ENCODE data around the gene MTX1. TPM values are rescaled to one million over a fixed set of nuclear protein-coding genes. Genes with fewer than 3 reads are reported as not detected.
A peak's percentile ranks its signal among the peaks of the same experiment; 100 is the strongest.

MTX1 gene
- total and polyA plus RNA-seq, 9 of the 15 experiments (the other 6 are each of a cell fraction or from before 2014, with no cell fraction given), result 29.1 to 98.4 (median 66.9) TPM

DNA sequence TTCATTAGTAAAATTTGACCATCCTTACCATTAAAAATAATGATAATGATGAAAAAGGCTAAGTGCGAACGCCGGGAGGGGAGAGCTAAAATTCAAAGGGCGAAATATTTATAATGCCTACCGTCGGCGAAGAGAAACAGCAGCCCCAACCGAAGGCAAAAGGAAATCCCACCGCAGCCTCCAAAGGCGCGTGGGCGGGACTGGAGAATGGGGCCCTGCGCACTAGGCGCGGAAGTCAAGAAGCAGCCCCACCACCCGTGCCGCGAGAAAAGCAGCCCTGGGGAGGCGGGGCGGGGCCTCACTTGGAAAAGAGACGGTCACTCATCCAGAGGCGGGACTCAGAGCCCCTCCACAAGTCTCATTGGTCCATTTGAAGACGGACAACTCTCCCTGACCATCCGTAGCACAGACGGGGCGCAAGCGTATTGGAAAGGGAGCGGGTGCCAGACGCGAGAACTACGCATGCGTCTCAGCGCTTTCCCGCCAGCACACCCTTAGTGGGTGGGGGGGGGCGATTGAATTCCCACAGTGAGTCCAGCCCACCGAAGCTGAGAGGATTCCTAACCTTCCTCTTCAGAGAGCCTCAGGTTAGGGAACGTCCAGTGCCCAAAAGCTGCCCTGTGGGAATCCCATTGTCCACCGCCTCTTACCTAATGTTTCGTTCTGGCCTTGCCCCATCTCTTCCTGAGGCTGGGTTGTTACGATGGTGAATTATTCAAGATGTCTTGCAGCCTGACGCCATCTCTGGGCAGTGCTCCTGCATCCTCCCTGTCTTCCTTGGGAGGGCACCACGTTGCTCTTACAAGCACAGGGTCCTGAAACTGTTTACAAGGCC lies 19.0 kb downstream of the MTX1 start (continued):
- TF ChIP-seq, protein P1, sequence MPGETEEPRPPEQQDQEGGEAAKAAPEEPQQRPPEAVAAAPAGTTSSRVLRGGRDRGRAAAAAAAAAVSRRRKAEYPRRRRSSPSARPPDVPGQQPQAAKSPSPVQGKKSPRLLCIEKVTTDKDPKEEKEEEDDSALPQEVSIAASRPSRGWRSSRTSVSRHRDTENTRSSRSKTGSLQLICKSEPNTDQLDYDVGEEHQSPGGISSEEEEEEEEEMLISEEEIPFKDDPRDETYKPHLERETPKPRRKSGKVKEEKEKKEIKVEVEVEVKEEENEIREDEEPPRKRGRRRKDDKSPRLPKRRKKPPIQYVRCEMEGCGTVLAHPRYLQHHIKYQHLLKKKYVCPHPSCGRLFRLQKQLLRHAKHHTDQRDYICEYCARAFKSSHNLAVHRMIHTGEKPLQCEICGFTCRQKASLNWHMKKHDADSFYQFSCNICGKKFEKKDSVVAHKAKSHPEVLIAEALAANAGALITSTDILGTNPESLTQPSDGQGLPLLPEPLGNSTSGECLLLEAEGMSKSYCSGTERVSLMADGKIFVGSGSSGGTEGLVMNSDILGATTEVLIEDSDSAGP (CRISPR knock-in tag; IDR thresholded peaks at IDR 0.05), result peak; percentile 39; the same call in 1 of the 2 replicates
- TF ChIP-seq ZNF551 (CRISPR knock-in tag; IDR thresholded peaks at IDR 0.05) (0 out of 2 replicates have a peak, but pooled peaks have one; percentile 29), PRMT5 (CRISPR knock-in tag; IDR thresholded peaks at IDR 0.05) (no peak), MYNN (IDR thresholded peaks at IDR 0.05) (no peak), MYNN (CRISPR knock-in tag; IDR thresholded peaks at IDR 0.05) (no peak), HMBOX1 (IDR thresholded peaks at IDR 0.05) (no peak; the same call in 1 of the 2 replicates), ZNF444 (CRISPR knock-in tag; IDR thresholded peaks at IDR 0.05) (no peak), FOXM1 (IDR thresholded peaks at IDR 0.05; ENCODE audit: low read depth) (no peak), FOXM1 (CRISPR knock-in tag; IDR thresholded peaks at IDR 0.05; ENCODE audit: low read depth) (no peak), ZNF41 (CRISPR knock-in tag; conservative IDR thresholded peaks at IDR 0.05) (no peak), MLLT1 (IDR thresholded peaks at IDR 0.05) (no peak), POLR3A (IDR thresholded peaks at IDR 0.05; ENCODE audit: borderline replicate concordance, extremely low read depth, insufficient read depth, insufficient read length) (no peak), ZNF253 (CRISPR knock-in tag; conservative IDR thresholded peaks at IDR 0.05) (no peak), ELF1 (tag; IDR thresholded peaks at IDR 0.05) (peak; percentile 48; the same call in 1 of the 2 replicates), KLF16 (IDR thresholded peaks at IDR 0.05) (no peak), PTTG1 (tag; IDR thresholded peaks at IDR 0.05; ENCODE audit: low read depth) (no peak), ZFP36 (IDR thresholded peaks at IDR 0.05; ENCODE audit: low read depth, low read length, partially characterized antibody) (no peak), GTF2E2 (tag; IDR thresholded peaks at IDR 0.05) (peak; percentile 97), HDAC6 (IDR thresholded peaks at IDR 0.05; ENCODE audit: low read depth, low read length) (no peak), DNMT1 (IDR thresholded peaks at IDR 0.05) (no peak), FOXK1 (CRISPR knock-in tag; IDR thresholded peaks at IDR 0.05; ENCODE audit: borderline replicate concordance) (no peak), TRIM28 (IDR thresholded peaks at IDR 0.05) (0 out of 2 replicates have a peak, but pooled peaks have one; percentile 18)
- TF ChIP-seq, protein P2, sequence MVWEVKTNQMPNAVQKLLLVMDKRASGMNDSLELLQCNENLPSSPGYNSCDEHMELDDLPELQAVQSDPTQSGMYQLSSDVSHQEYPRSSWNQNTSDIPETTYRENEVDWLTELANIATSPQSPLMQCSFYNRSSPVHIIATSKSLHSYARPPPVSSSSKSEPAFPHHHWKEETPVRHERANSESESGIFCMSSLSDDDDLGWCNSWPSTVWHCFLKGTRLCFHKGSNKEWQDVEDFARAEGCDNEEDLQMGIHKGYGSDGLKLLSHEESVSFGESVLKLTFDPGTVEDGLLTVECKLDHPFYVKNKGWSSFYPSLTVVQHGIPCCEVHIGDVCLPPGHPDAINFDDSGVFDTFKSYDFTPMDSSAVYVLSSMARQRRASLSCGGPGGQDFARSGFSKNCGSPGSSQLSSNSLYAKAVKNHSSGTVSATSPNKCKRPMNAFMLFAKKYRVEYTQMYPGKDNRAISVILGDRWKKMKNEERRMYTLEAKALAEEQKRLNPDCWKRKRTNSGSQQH (CRISPR knock-in tag; IDR thresholded peaks at IDR 0.05), result 0 out of 2 replicates have a peak, but pooled peaks have one; percentile 58
- TF ChIP-seq, protein P3, sequence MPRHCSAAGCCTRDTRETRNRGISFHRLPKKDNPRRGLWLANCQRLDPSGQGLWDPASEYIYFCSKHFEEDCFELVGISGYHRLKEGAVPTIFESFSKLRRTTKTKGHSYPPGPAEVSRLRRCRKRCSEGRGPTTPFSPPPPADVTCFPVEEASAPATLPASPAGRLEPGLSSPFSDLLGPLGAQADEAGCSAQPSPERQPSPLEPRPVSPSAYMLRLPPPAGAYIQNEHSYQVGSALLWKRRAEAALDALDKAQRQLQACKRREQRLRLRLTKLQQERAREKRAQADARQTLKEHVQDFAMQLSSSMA (CRISPR knock-in tag; IDR thresholded peaks at IDR 0.05), result 0 out of 2 replicates have a peak, but pooled peaks have one; percentile 25

Measured in K562 (cell line).